ENCODE data around the gene USP40.

The USP40 gene

DNA sequence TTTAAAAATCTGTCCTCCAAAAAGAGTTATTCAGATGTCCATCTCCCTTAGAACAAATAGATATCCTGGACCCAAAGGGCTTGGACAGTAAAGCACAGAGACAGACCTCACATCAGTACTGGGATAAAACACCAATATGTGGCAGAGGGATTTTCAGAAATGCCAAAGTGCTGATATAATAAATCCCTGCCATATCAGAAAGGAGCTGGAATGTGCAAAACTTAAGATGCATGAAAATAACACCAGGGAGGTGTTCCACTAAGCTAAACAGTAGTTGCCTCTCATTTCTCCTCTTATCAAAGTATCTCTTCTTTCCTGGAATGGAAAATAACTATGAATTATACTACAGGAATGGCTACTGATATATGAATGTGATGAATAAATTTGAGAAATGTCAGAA lies 13.2 kb downstream of the USP40 start:
- no peak for ATAC-seq (ENCODE audit: insufficient read depth, low read depth)
- Histone ChIP-seq H3K36me3 (ENCODE audit: insufficient read depth, low read length) (peaks cover 27% of the 10 kb centered on the region; the same call in 1 of the 2 replicates), H3K79me2 (ENCODE audit: insufficient read depth, low read length) (no peaks in the 10 kb centered on the region)

DNA sequence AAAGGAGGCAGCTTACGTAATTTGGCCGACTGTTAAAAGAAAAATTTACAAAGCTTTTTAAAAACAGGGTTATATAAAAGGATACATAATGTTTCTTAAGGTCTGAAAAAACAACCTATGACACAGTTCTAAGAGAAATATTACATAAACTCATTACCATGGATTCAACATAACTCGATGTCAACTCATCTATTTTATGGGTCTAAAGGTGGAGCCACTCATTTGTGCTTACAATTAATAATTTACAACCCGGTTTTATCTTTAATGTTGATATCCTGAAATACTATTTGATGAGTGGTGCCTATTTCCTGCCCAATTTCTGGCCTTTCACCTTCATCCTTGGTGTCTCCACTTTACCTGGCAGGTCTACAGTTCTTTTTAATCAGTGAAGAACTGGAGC lies 15.1 kb downstream of the USP40 start:
- Histone ChIP-seq H3K27me3 (ENCODE audit: insufficient read depth, low read length, poor library complexity) (no peaks in the 10 kb centered on the region), H3K4me1 (ENCODE audit: insufficient read depth, low read length) (no peaks in the 10 kb centered on the region; the same call in 1 of the 2 replicates), H3K4me3 (ENCODE audit: low read depth in 1 of 2, low read length in 2 of 2) (no peak overlapping the region), H3K4me2 (ENCODE audit: insufficient read depth, low read length) (no peak overlapping the region), H3K27ac (ENCODE audit: low read length) (no peak overlapping the region), H2AFZ (ENCODE audit: low read depth, low read length) (no peak overlapping the region), H3K9ac (ENCODE audit: low read depth, low read length) (no peak overlapping the region), H4K20me1 (ENCODE audit: insufficient read depth, low read length) (no peaks in the 10 kb centered on the region), H3K36me3 (ENCODE audit: insufficient read depth, low read length) (peaks cover 26% of the 10 kb centered on the region; the same call in 1 of the 2 replicates), H3K79me2 (ENCODE audit: insufficient read depth, low read length) (no peaks in the 10 kb centered on the region), H3K9me3 (ENCODE audit: insufficient read depth, low read length, severe bottlenecking) (no peaks in the 10 kb centered on the region)
- DNase-seq (no peak), ATAC-seq (ENCODE audit: insufficient read depth, low read depth) (no peak)
- TF ChIP-seq EZH2 (IDR thresholded peaks at IDR 0.05; ENCODE audit: borderline replicate concordance, low read depth, low read length, severe bottlenecking), result no peak
- TF ChIP-seq, protein P1, sequence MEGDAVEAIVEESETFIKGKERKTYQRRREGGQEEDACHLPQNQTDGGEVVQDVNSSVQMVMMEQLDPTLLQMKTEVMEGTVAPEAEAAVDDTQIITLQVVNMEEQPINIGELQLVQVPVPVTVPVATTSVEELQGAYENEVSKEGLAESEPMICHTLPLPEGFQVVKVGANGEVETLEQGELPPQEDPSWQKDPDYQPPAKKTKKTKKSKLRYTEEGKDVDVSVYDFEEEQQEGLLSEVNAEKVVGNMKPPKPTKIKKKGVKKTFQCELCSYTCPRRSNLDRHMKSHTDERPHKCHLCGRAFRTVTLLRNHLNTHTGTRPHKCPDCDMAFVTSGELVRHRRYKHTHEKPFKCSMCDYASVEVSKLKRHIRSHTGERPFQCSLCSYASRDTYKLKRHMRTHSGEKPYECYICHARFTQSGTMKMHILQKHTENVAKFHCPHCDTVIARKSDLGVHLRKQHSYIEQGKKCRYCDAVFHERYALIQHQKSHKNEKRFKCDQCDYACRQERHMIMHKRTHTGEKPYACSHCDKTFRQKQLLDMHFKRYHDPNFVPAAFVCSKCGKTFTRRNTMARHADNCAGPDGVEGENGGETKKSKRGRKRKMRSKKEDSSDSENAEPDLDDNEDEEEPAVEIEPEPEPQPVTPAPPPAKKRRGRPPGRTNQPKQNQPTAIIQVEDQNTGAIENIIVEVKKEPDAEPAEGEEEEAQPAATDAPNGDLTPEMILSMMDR (IDR thresholded peaks at IDR 0.05; ENCODE audit: borderline replicate concordance, extremely low read depth, low read length, poor library complexity, severe bottlenecking), result no peak

More for the DNA sequence above, 13.2 kb downstream of the USP40 start:
- Histone ChIP-seq H4K20me1 (ENCODE audit: insufficient read depth, low read length) (no peaks in the 10 kb centered on the region), H3K4me3 (ENCODE audit: low read depth in 1 of 2, low read length in 2 of 2) (no peak overlapping the region), H3K4me1 (ENCODE audit: insufficient read depth, low read length) (peaks cover 19% of the 10 kb centered on the region), H3K4me2 (ENCODE audit: insufficient read depth, low read length) (no peak overlapping the region), H2AFZ (ENCODE audit: low read depth, low read length) (no peak overlapping the region), H3K27me3 (ENCODE audit: insufficient read depth, low read length, poor library complexity) (no peaks in the 10 kb centered on the region), H3K9ac (ENCODE audit: low read depth, low read length) (no peak overlapping the region), H3K9me3 (ENCODE audit: insufficient read depth, low read length, severe bottlenecking) (no peaks in the 10 kb centered on the region), H3K27ac (ENCODE audit: low read length) (no peak overlapping the region)
- TF ChIP-seq, protein P1 (IDR thresholded peaks at IDR 0.05; ENCODE audit: borderline replicate concordance, extremely low read depth, low read length, poor library complexity, severe bottlenecking), result no peak
- no peak for TF ChIP-seq EZH2 (IDR thresholded peaks at IDR 0.05; ENCODE audit: borderline replicate concordance, low read depth, low read length, severe bottlenecking)
- no peak for DNase-seq

DNA sequence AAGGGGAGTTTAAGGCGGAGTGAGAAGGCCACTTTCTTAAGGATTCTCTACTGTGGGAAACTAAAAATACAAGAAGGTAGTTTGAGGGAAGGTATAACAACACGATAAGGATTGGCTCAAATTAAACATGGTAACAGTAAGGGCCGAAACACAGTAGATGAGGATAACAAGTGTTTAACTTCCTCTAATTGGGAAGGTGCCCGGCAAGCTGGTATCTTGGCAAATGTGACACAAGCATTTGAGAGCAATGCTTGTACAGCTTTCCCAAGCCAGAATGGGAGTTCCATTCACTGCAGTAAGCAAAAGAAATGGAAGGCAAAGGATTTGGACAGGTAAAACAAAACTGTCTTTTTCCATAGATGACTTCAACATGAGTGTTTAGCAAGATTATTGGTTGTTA lies 19.8 kb downstream of the USP40 start:
- no peaks in the 10 kb centered on the region for H3K9me3 ChIP-seq (ENCODE audit: insufficient read depth, low read length, severe bottlenecking)
- no peak overlapping the region for H3K4me3 ChIP-seq (ENCODE audit: low read depth in 1 of 2, low read length in 2 of 2)
- H4K20me1 ChIP-seq (ENCODE audit: insufficient read depth, low read length), result no peaks in the 10 kb centered on the region
- ATAC-seq (ENCODE audit: insufficient read depth, low read depth) (no peak), DNase-seq (no peak)
- TF ChIP-seq EZH2 (IDR thresholded peaks at IDR 0.05; ENCODE audit: borderline replicate concordance, low read depth, low read length, severe bottlenecking), result no peak
- TF ChIP-seq, protein P1 (IDR thresholded peaks at IDR 0.05; ENCODE audit: borderline replicate concordance, extremely low read depth, low read length, poor library complexity, severe bottlenecking), result no peak
- no peak overlapping the region for H2AFZ ChIP-seq (ENCODE audit: low read depth, low read length)
- no peaks in the 10 kb centered on the region for H3K4me1 ChIP-seq (ENCODE audit: insufficient read depth, low read length)
- no peak overlapping the region for H3K4me2 ChIP-seq (ENCODE audit: insufficient read depth, low read length)
- H3K36me3 ChIP-seq (ENCODE audit: insufficient read depth, low read length), result peaks cover 18% of the 10 kb centered on the region; the same call in 1 of the 2 replicates
- H3K27me3 ChIP-seq (ENCODE audit: insufficient read depth, low read length, poor library complexity), result no peaks in the 10 kb centered on the region
- no peak overlapping the region for H3K9ac ChIP-seq (ENCODE audit: low read depth, low read length)
- no peak overlapping the region for H3K27ac ChIP-seq (ENCODE audit: low read length)
- H3K79me2 ChIP-seq (ENCODE audit: insufficient read depth, low read length), result no peaks in the 10 kb centered on the region

DNA sequence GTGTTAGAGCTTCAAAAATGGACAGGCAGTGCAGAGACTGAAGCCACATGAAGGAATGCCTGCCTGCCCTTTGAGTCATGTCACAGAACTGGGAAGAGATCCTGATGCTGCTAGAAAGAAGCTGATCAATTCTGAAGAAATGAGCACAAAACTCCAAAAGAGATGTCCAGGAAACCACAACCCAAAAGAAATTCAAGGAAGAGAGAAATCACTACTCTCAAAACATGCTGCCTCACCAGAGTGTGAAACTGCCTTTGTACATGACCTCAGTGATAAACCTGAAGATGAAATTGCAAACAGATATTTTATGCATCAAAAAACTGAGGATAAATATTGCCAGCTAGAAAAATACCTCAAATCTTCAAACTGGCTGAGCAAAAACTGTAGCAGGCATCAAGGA lies 20.5 kb downstream of the USP40 start:
- Histone ChIP-seq H3K9ac (ENCODE audit: low read depth, low read length) (no peak overlapping the region), H3K36me3 (ENCODE audit: insufficient read depth, low read length) (peaks cover 12% of the 10 kb centered on the region; the same call in 1 of the 2 replicates), H3K9me3 (ENCODE audit: insufficient read depth, low read length, severe bottlenecking) (no peaks in the 10 kb centered on the region), H3K4me3 (ENCODE audit: low read depth in 1 of 2, low read length in 2 of 2) (no peak overlapping the region), H3K27ac (ENCODE audit: low read length) (no peak overlapping the region), H3K27me3 (ENCODE audit: insufficient read depth, low read length, poor library complexity) (no peaks in the 10 kb centered on the region), H3K79me2 (ENCODE audit: insufficient read depth, low read length) (no peaks in the 10 kb centered on the region), H3K4me1 (ENCODE audit: insufficient read depth, low read length) (no peaks in the 10 kb centered on the region), H3K4me2 (ENCODE audit: insufficient read depth, low read length) (no peak overlapping the region), H4K20me1 (ENCODE audit: insufficient read depth, low read length) (no peaks in the 10 kb centered on the region), H2AFZ (ENCODE audit: low read depth, low read length) (no peak overlapping the region)
- ATAC-seq (ENCODE audit: insufficient read depth, low read depth) (no peak), DNase-seq (no peak)
- TF ChIP-seq, protein P1 (IDR thresholded peaks at IDR 0.05; ENCODE audit: borderline replicate concordance, extremely low read depth, low read length, poor library complexity, severe bottlenecking), result no peak
- TF ChIP-seq EZH2 (IDR thresholded peaks at IDR 0.05; ENCODE audit: borderline replicate concordance, low read depth, low read length, severe bottlenecking), result no peak
